Endothelial cell (in vitro differentiated cells): ENCODE measurements around the gene ARMH3. TPM values are rescaled to one million over a fixed set of nuclear protein-coding genes. Genes with fewer than 3 reads are reported as not detected.
A peak's percentile ranks its signal among the peaks of the same experiment; 100 is the strongest.

ENCODE experiments used
- DNase-seq: peaks from one replicate; pipeline ENCODE4 v3.0.0; 2021; ENCODE audit warnings: low spot score
- H3K27ac Mint-ChIP-seq: one replicate; pipeline ENCODE4 v1.8.0; 2021; ENCODE audit warnings: mixed read lengths, inconsistent platforms; ENCODE audit not compliant: unreplicated experiment
- H3K27me3 Mint-ChIP-seq: one replicate; pipeline ENCODE4 v1.8.0; 2021; ENCODE audit warnings: mild to moderate bottlenecking, moderate library complexity, mixed read lengths, inconsistent platforms; ENCODE audit not compliant: unreplicated experiment
- H3K36me3 Mint-ChIP-seq: one replicate; pipeline ENCODE4 v1.8.0; 2021; ENCODE audit warnings: mild to moderate bottlenecking, low read depth, mixed read lengths, inconsistent platforms; ENCODE audit not compliant: unreplicated experiment
- H3K4me1 Mint-ChIP-seq: one replicate; pipeline ENCODE4 v1.8.0; 2021; ENCODE audit warnings: mild to moderate bottlenecking, mixed read lengths, inconsistent platforms; ENCODE audit not compliant: unreplicated experiment
- H3K4me3 Mint-ChIP-seq: one replicate; pipeline ENCODE4 v1.8.0; 2021; ENCODE audit warnings: mild to moderate bottlenecking, mixed read lengths, inconsistent platforms; ENCODE audit not compliant: unreplicated experiment
- H3K9me3 Mint-ChIP-seq: one replicate; pipeline ENCODE4 v1.8.0; 2021; ENCODE audit warnings: mixed read lengths, inconsistent platforms; ENCODE audit not compliant: unreplicated experiment
- total RNA-seq: library from RNA; stranded (reverse); fragmentation: NEBNext Ultra II Directional; extraction: Animal tissue kit (Norgen Biotek cat#: 25700); gene quantifications from one replicate; pipeline ENCODE4 v1.2.1, GENCODE V29; 2021; ENCODE audit not compliant: unreplicated experiment
- TF ChIP-seq, protein P1 (sequence below): fragments of 200-600 bp; sonication (generic); IDR thresholded peaks from one replicate; pipeline ENCODE4 v1.5.0; 2021; ENCODE audit warnings: antibody characterized with exemption; ENCODE audit not compliant: unreplicated experiment

The ARMH3 gene
- total RNA-seq, 1 donor from 2014 or later: 20.5 TPM

DNA sequence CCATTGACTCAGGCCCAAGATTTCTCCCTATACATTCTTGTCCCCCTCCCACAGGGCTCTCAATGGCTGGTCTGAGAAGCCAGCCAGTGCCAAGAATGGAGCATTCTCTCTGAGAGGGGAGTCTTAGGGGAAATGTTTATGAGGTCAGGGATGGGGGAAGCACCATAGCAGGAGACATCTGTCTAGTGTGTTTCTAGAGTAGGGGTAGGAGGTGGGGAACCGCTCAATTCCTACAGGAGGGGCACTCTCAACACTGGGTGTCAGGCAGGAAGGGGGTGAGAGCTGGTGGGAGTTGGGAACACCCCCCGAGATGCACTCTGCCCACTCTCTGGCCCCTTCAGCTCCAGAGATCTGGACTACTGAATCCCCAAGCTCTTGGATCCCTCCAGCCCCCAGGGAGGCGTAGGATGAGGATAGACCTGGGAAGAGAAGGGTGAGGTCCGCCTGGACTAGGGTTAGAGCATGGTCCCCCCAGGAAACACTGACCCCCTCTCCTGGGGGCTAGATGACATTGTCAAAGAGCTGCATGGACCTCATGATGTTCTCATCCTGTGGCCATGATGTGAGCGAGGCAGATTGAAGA, 229.0 kb downstream of the ARMH3 start:
- no peaks in the 10 kb centered on the region for H3K9me3 Mint-ChIP-seq
- peaks cover 26% of the 10 kb centered on the region for H3K27me3 Mint-ChIP-seq
- H3K36me3 Mint-ChIP-seq: peaks cover 22% of the 10 kb centered on the region
- no peak for DNase-seq
- peaks cover 20% of the 10 kb centered on the region for H3K4me1 Mint-ChIP-seq
- peak overlapping the region; percentile 84 for H3K4me3 Mint-ChIP-seq
- H3K27ac Mint-ChIP-seq: no peak overlapping the region
- TF ChIP-seq, protein P1, sequence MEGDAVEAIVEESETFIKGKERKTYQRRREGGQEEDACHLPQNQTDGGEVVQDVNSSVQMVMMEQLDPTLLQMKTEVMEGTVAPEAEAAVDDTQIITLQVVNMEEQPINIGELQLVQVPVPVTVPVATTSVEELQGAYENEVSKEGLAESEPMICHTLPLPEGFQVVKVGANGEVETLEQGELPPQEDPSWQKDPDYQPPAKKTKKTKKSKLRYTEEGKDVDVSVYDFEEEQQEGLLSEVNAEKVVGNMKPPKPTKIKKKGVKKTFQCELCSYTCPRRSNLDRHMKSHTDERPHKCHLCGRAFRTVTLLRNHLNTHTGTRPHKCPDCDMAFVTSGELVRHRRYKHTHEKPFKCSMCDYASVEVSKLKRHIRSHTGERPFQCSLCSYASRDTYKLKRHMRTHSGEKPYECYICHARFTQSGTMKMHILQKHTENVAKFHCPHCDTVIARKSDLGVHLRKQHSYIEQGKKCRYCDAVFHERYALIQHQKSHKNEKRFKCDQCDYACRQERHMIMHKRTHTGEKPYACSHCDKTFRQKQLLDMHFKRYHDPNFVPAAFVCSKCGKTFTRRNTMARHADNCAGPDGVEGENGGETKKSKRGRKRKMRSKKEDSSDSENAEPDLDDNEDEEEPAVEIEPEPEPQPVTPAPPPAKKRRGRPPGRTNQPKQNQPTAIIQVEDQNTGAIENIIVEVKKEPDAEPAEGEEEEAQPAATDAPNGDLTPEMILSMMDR: no peak

DNA sequence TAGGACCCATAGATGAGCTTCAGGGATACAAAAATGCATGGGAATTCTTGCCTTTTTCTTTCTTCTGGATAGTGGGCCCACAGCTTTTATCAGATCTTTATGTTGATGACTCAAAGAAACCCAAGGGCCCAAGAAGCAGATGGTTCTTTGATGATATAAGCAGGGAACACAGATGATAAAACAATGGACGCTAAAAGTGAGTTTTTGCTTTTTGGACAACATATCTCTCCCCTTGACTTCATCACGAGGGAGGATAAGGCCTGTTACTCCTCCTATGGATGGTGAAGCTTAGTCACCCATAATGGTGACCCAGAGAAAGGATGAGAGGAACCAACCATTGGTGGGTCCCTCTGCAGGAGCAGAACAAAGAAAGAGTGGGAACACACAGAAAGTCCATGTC, 231.2 kb downstream of the ARMH3 start:
- no peaks in the 10 kb centered on the region for H3K9me3 Mint-ChIP-seq
- H3K4me1 Mint-ChIP-seq: peaks cover 8% of the 10 kb centered on the region
- peaks cover 19% of the 10 kb centered on the region for H3K27me3 Mint-ChIP-seq
- DNase-seq: no peak
- TF ChIP-seq, protein P1: no peak
- no peak overlapping the region for H3K27ac Mint-ChIP-seq
- no peak overlapping the region for H3K4me3 Mint-ChIP-seq
- H3K36me3 Mint-ChIP-seq: peaks cover 27% of the 10 kb centered on the region

DNA sequence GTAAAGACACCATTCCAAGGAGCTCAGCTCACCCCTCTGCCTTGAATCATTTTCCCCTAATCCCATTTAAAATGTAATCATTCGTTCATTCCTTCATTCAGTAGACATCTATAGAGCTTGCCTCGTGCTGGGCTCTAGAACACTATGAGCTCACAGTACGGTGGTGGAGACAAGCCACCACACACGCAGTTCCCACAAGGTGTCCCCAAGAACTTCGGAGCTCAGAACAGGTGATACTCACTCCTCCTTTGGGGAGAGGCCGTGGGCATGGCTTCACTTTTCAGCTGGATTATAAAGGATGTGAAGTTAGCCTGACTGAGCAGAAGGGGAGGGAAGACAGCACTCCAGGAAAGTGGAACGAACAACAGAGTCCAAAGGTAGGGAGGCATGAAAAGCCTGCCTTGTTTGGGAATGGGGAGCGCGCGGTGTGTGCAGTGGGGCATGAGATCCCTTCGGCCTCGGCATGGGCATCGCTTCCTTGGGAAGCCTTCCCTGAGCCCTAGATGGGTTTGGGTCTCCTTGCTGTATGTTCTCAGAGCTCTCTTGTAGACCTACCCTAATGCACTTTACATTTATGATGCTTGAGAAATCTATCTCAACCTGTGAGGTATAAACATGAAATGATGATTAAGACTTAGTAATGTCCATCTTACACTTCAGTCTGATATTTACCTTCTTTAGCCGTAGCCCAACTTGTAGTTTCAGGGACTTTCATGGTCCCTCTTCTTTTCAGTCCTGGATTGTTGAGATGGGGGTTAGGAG, 236.9 kb downstream of the ARMH3 start:
- H3K9me3 Mint-ChIP-seq: no peaks in the 10 kb centered on the region
- peaks cover 15% of the 10 kb centered on the region for H3K4me1 Mint-ChIP-seq
- peaks cover 14% of the 10 kb centered on the region for H3K36me3 Mint-ChIP-seq
- TF ChIP-seq, protein P1: no peak
- peaks cover 19% of the 10 kb centered on the region for H3K27me3 Mint-ChIP-seq
- H3K27ac Mint-ChIP-seq: peak overlapping the region; percentile 99
- no peak for DNase-seq
- peak overlapping the region; percentile 94 for H3K4me3 Mint-ChIP-seq

DNA sequence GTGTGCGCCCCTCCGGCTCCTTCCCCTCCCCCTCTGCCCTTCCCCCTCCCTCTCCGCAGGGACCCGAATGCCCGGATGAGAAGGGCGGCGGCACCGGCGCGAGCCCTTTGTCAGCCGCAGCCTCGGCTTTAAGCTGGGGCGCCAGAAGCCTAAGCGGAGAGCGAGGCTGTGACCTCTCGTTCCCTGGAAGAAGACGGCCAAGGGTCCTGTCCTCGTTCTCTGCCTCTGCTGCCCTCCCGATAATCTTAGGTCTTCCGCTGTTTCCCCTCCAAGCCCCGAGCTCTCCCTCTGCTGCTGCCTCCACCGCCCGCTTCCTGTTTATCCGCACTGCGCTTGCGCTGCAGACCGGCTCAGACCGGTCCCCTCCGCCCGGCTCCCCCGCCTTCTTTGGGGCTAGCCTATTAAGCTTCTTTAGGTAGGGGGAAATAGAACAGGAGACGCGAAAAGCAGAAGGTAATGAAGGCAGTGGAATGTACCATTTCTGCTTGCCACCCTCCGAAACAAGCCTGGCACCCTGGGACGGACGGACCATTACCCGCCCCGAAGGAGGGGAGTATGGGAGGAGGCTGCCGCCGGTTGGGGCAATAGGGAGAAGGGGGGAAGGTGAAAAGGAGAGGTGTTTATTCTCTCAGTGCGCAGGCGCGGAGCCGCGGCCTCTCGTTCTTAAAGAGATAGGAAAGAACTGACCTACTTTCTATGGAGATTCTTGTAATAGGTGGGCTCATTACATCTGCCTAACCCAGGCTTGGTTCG, 237.7 kb downstream of the ARMH3 start, which contains the start of gene OGA:
TSS of gene OGA (minus strand) at position 326 of the 753 bp plus-strand sequence. CDS start 422 bp downstream, outside the sequence.
- TF ChIP-seq, protein P1: no peak
- H3K36me3 Mint-ChIP-seq: peaks cover 14% of the 10 kb centered on the region
- peak within 1 kb of the TSS; percentile 94 for H3K4me3 Mint-ChIP-seq
- peak; percentile 96 for DNase-seq
- H3K27me3 Mint-ChIP-seq: peaks cover 19% of the 10 kb centered on the region
- H3K27ac Mint-ChIP-seq: peak within 1 kb of the TSS; percentile 99
- no peaks in the 10 kb centered on the region for H3K9me3 Mint-ChIP-seq
- peaks cover 15% of the 10 kb centered on the region for H3K4me1 Mint-ChIP-seq
